Liver (tissue), 9 donors: Measurements from ENCODE around the gene DBH. TPM values are rescaled to one million over a fixed set of nuclear protein-coding genes. Genes with fewer than 3 reads are reported as not detected.

Experiments used
- DNase-seq: peaks from one replicate; pipeline ENCODE4 v3.0.0-alpha.2; 2017; ENCODE audit warnings: low spot score
- H3K27ac ChIP-seq, 2 donors: one replicate each; pipeline ENCODE4 v1.7.0; 2013; ENCODE audit warnings: inconsistent platforms in 2 of 2, low read length in 2 of 2, control low read depth in 1 of 2, low read depth in 1 of 2, mild to moderate bottlenecking in 1 of 2
- H3K27me3 ChIP-seq, 4 donors: one replicate each; pipeline versions ENCODE4 v1.6.1 to v1.7.0; 2013; ENCODE audit warnings: low read length in 3 of 4, inconsistent platforms in 1 of 4, mild to moderate bottlenecking in 1 of 4, moderate library complexity in 1 of 4; ENCODE audit not compliant: control insufficient read depth in 4 of 4, insufficient read depth in 4 of 4
- H3K36me3 ChIP-seq, 4 donors: one replicate each; pipeline versions ENCODE4 v1.6.1 to v1.7.0; 2013; ENCODE audit warnings: low read length in 3 of 4, mild to moderate bottlenecking in 3 of 4, low read depth in 1 of 4, moderate library complexity in 1 of 4; ENCODE audit not compliant: control insufficient read depth in 4 of 4, insufficient read depth in 3 of 4
- H3K4me1 ChIP-seq, 4 donors: one replicate each; pipeline versions ENCODE4 v1.6.1 to v1.7.0; 2013; ENCODE audit warnings: low read length in 3 of 4, mild to moderate bottlenecking in 3 of 4, moderate library complexity in 1 of 4; ENCODE audit not compliant: control insufficient read depth in 4 of 4, insufficient read depth in 4 of 4
- H3K4me3 ChIP-seq, 3 donors: one replicate each; pipeline versions ENCODE4 v1.6.1 to v1.7.0; 2013; ENCODE audit warnings: low read length in 3 of 3, control low read depth in 1 of 3, low read depth in 1 of 3, mild to moderate bottlenecking in 1 of 3
- H3K9ac ChIP-seq, 2 donors: one replicate each; pipeline ENCODE4 v1.7.0; 2013; ENCODE audit warnings: low read length in 2 of 2, mild to moderate bottlenecking in 2 of 2, moderate library complexity in 2 of 2, control low read depth in 1 of 2, low read depth in 1 of 2
- H3K9me3 ChIP-seq, 4 donors: one replicate each; pipeline versions ENCODE4 v1.6.1 to v1.7.0; 2013; ENCODE audit warnings: low read length in 3 of 4; ENCODE audit not compliant: control insufficient read depth in 4 of 4
- ATF3 ChIP-seq: IDR thresholded peaks from 2 replicates; pipeline ENCODE4 v1.6.1; 2016; ENCODE audit warnings: antibody characterized with exemption
- CTCF ChIP-seq: fragments of 150-350 bp; IDR thresholded peaks from 2 replicates; pipeline ENCODE4 v1.5.1; 2017; ENCODE audit warnings: improper control_type of control experiment, low read depth, low read length; ENCODE audit not compliant: missing input control
- FOXA1 ChIP-seq: IDR thresholded peaks from 2 replicates; pipeline ENCODE4 v1.6.1; 2016; ENCODE audit warnings: antibody characterized with exemption
- FOXA2 ChIP-seq: IDR thresholded peaks from 2 replicates; pipeline ENCODE4 v1.6.1; 2016; ENCODE audit warnings: antibody characterized with exemption
- HNF4A ChIP-seq, 2 donors: conservative IDR thresholded peaks; 2 replicates each; pipeline ENCODE4 v1.6.1; 2016; ENCODE audit warnings: antibody characterized with exemption in 2 of 2, mild to moderate bottlenecking in 2 of 2
- HNF4G ChIP-seq: IDR thresholded peaks from 2 replicates; pipeline ENCODE4 v1.6.1; 2016; ENCODE audit warnings: antibody characterized with exemption
- MAX ChIP-seq: IDR thresholded peaks from 2 replicates; pipeline ENCODE4 v1.6.1; 2016; ENCODE audit warnings: antibody characterized with exemption
- NR2F2 ChIP-seq: IDR thresholded peaks from 2 replicates; pipeline ENCODE4 v1.6.1; 2016; ENCODE audit warnings: antibody characterized with exemption
- RAD21 ChIP-seq, 2 donors: IDR thresholded peaks; 2 replicates each; pipeline ENCODE4 v1.6.1; 2016; ENCODE audit warnings: antibody characterized with exemption in 2 of 2, mild to moderate bottlenecking in 2 of 2
- SP1 ChIP-seq: IDR thresholded peaks from 2 replicates; pipeline ENCODE4 v1.6.1; 2018; ENCODE audit warnings: antibody characterized with exemption, mild to moderate bottlenecking
- TAF1 ChIP-seq: conservative IDR thresholded peaks from 2 replicates; pipeline ENCODE4 v1.6.1; 2016; ENCODE audit warnings: antibody characterized with exemption, mild to moderate bottlenecking
- YY1 ChIP-seq: IDR thresholded peaks from 2 replicates; pipeline ENCODE4 v1.6.1; 2016; ENCODE audit warnings: antibody characterized with exemption, mild to moderate bottlenecking
- ZBTB33 ChIP-seq: IDR thresholded peaks from 2 replicates; pipeline ENCODE4 v1.6.1; 2016; ENCODE audit warnings: antibody characterized with exemption
- WGBS: extraction: QIAGEN DNeasy Blood & Tissue Kit; methylation state at CpG from one replicate; pipeline ENCODE4 v1.1.7; 2013; 5-methylcytosine and 5-hydroxymethylcytosine counted together
- polyA plus RNA-seq, 2 donors: library from polyadenylated mRNA; stranded (reverse) in 1 of 2; unstranded in 1 of 2; fragments of 200-250 nt in 1 of 2; fragments of >200 nt in 1 of 2; fragmentation: Nextera tagmentation in 1 of 2; extraction: Ambion mirVana in 1 of 2; gene quantifications; one replicate each; pipeline versions ENCODE4 v1.2.1 to v1.2.3, GENCODE V29; 2013 to 2015
- total RNA-seq, 2 donors: library from RNA; depleted of rRNA; stranded (reverse); fragments of >200 nt; gene quantifications; one replicate each; pipeline ENCODE4 v1.2.3, GENCODE V29; 2014
- donor health status: healthy.
- donor health status: healthy.
- donor health status: healthy.
- donor health status: healthy.
- donor health status: healthy.

Gene DBH
- total and polyA plus RNA-seq, 4 donors = 0.37 to 21.2 (median 2.5) TPM

- Histone ChIP-seq H3K9me3 (no peaks in the 10 kb centered on the region), H3K9ac (no peak overlapping the region), H3K27me3 (no peaks in the 10 kb centered on the region), H3K36me3 (peaks cover 5 to 47% (median 17%) of the 10 kb centered on the region in 4 donors), H3K27ac (no peak overlapping the region), H3K4me3 (no peak overlapping the region), H3K4me1 (no peaks in the 10 kb centered on the region)
- DNase-seq = no peak
- 93% methylated on average over 31 of the region's 31 CpGs for WGBS
- no peak for TF ChIP-seq FOXA1
- no peak for TF ChIP-seq FOXA2
- no peak for TF ChIP-seq YY1
- no peak for TF ChIP-seq HNF4G
- TF ChIP-seq RAD21 (IDR thresholded peaks at IDR 0.05) = no peak
- no peak for TF ChIP-seq ZBTB33
- TF ChIP-seq ATF3 = no peak
These were observed 36.5 kb downstream of the DBH start for GRCh38 chr9:133672503-133673257.

GRCh38 chr9:133673258-133673655 lies 37.1 kb downstream of the DBH start:
- WGBS = 89% methylated on average over 9 of the region's 9 CpGs
- H3K27me3 ChIP-seq = no peaks in the 10 kb centered on the region
- no peak overlapping the region for H3K9ac ChIP-seq
- no peak overlapping the region for H3K4me3 ChIP-seq
- H3K36me3 ChIP-seq = peaks cover 5 to 45% (median 17%) of the 10 kb centered on the region in 4 donors
- no peak overlapping the region for H3K27ac ChIP-seq
- H3K4me1 ChIP-seq = no peaks in the 10 kb centered on the region
- DNase-seq = no peak
- H3K9me3 ChIP-seq = no peaks in the 10 kb centered on the region
- no peak for TF ChIP-seq HNF4A (conservative IDR thresholded peaks at IDR 0.05)
- no peak for TF ChIP-seq FOXA1
- TF ChIP-seq NR2F2 = no peak
- TF ChIP-seq FOXA2 = no peak
- no peak for TF ChIP-seq SP1
- no peak for TF ChIP-seq RAD21 (IDR thresholded peaks at IDR 0.05)
- no peak for TF ChIP-seq MAX
- no peak for TF ChIP-seq CTCF
- TF ChIP-seq ATF3 = no peak
- no peak for TF ChIP-seq ZBTB33
- no peak for TF ChIP-seq TAF1
- no peak for TF ChIP-seq YY1
